PFSK-1 (cell line): ENCODE data around the gene SLC1A2.

Experiments
- POLR2AphosphoS5 ChIP-seq: IDR thresholded peaks from 2 replicates; pipeline ENCODE4 v1.6.1; 2012; ENCODE audit warnings: low read depth, mild to moderate bottlenecking, control low read depth, low read length, moderate library complexity
- REST ChIP-seq, 2 experiments: IDR thresholded peaks; 2 replicates each; pipeline versions ENCODE4 v1.6.1 to v1.8.0; 2011 to 2012; ENCODE audit warnings: low read depth in 2 of 2, low read length in 2 of 2, control low read depth in 1 of 2, inconsistent platforms in 1 of 2, mild to moderate bottlenecking in 1 of 2, moderate library complexity in 1 of 2; ENCODE audit not compliant: insufficient read depth in 1 of 2
- SIN3A ChIP-seq: IDR thresholded peaks from 2 replicates; pipeline ENCODE4 v1.6.1; 2012; ENCODE audit warnings: mild to moderate bottlenecking, low read length, moderate library complexity, borderline replicate concordance; ENCODE audit not compliant: insufficient read depth
- TAF1 ChIP-seq: IDR thresholded peaks from 2 replicates; pipeline ENCODE4 v1.6.1; 2012; ENCODE audit warnings: low read length, control low read depth, borderline replicate concordance; ENCODE audit not compliant: insufficient read depth

- TF ChIP-seq TAF1, result no peak
- TF ChIP-seq SIN3A, result no peak
- no peak for TF ChIP-seq REST (IDR thresholded peaks at IDR 0.05; ENCODE audit: insufficient read depth in 1 of 2, low read depth in 2 of 2, low read length in 2 of 2)
- no peak for TF ChIP-seq POLR2AphosphoS5
These were observed 88.4 kb downstream of the SLC1A2 start for GRCh38 chr11:35330931-35331330.
